ENCODE data around the gene CCNYL1. TPM values are rescaled to one million over a fixed set of nuclear protein-coding genes. Genes with fewer than 3 reads are reported as not detected.
A peak's percentile ranks its signal among the peaks of the same experiment; 100 is the strongest.
"Not testable (repeated sequence)": the region's sequence is repeated elsewhere in the genome, so short reads cannot be mapped to it uniquely, and the experiment has no call there.

CCNYL1 gene
- polyA plus RNA-seq, 1 donor from 2014 or later = 2.4 TPM

GRCh38 chr2:207719008-207719407 lies 7.6 kb downstream of the CCNYL1 start:
- H3K27me3 Mint-ChIP-seq = no peaks in the 10 kb centered on the region
- H3K36me3 Mint-ChIP-seq = no peaks in the 10 kb centered on the region
- H3K27ac Mint-ChIP-seq = no peak overlapping the region
- no peaks in the 10 kb centered on the region for H3K9me3 Mint-ChIP-seq
- no peak overlapping the region for H3K4me3 Mint-ChIP-seq
- H3K4me1 Mint-ChIP-seq = peaks cover 11 to 18% (median 12%) of the 10 kb centered on the region in 3 donors

GRCh38 chr2:207719655-207720054 lies 8.2 kb downstream of the CCNYL1 start:
- not testable (repeated sequence) for H3K27ac Mint-ChIP-seq, H3K4me3 Mint-ChIP-seq, H3K9me3 Mint-ChIP-seq, H3K36me3 Mint-ChIP-seq, H3K27me3 Mint-ChIP-seq
- H3K4me1 Mint-ChIP-seq = peaks cover 7 to 18% (median 12%) of the 10 kb centered on the region in 3 donors

- Mint-ChIP-seq H3K27me3 (no peaks in the 10 kb centered on the region), H3K4me1 (peaks cover 7 to 22% (median 17%) of the 10 kb centered on the region in 3 donors), H3K27ac (peak overlapping the region in 1 of 3 donors; percentile 68), H3K9me3 (no peaks in the 10 kb centered on the region), H3K4me3 (no peak overlapping the region), H3K36me3 (peaks cover 1% of the 10 kb centered on the region)
Observed at GRCh38 chr2:207720517-207721187, 9.2 kb downstream of the CCNYL1 start.

GRCh38 chr2:207722773-207723424 lies 11.5 kb downstream of the CCNYL1 start:
- Mint-ChIP-seq H3K4me3 (no peak overlapping the region), H3K36me3 (peaks cover 1% of the 10 kb centered on the region)

GRCh38 chr2:207723425-207723787 lies 12.0 kb downstream of the CCNYL1 start:
- H3K4me3 Mint-ChIP-seq, H3K27ac Mint-ChIP-seq, H3K36me3 Mint-ChIP-seq, H3K27me3 Mint-ChIP-seq, H3K9me3 Mint-ChIP-seq: not testable (repeated sequence)
- peaks cover 16 to 37% (median 35%) of the 10 kb centered on the region in 3 donors for H3K4me1 Mint-ChIP-seq

More at GRCh38 chr2:207722773-207723424, 11.5 kb downstream of the CCNYL1 start:
- H3K9me3 Mint-ChIP-seq = no peaks in the 10 kb centered on the region
- H3K4me1 Mint-ChIP-seq = peaks cover 14 to 37% (median 34%) of the 10 kb centered on the region in 3 donors
- H3K27me3 Mint-ChIP-seq = no peaks in the 10 kb centered on the region
- H3K27ac Mint-ChIP-seq = no peak overlapping the region

GRCh38 chr2:207724113-207724512 lies 12.7 kb downstream of the CCNYL1 start:
- no peaks in the 10 kb centered on the region for H3K9me3 Mint-ChIP-seq
- peaks cover 1% of the 10 kb centered on the region for H3K36me3 Mint-ChIP-seq
- H3K27ac Mint-ChIP-seq = peak overlapping the region in 1 of 3 donors; percentile 37
- H3K4me1 Mint-ChIP-seq = peaks cover 16 to 37% (median 35%) of the 10 kb centered on the region in 3 donors
- H3K4me3 Mint-ChIP-seq = no peak overlapping the region
- H3K27me3 Mint-ChIP-seq = no peaks in the 10 kb centered on the region

GRCh38 chr2:207725873-207726578 lies 14.6 kb downstream of the CCNYL1 start:
- H3K36me3 Mint-ChIP-seq = peaks cover 10% of the 10 kb centered on the region
- H3K9me3 Mint-ChIP-seq = no peaks in the 10 kb centered on the region
- H3K4me1 Mint-ChIP-seq = peaks cover 14 to 37% (median 34%) of the 10 kb centered on the region in 3 donors
- H3K27me3 Mint-ChIP-seq = no peaks in the 10 kb centered on the region
- no peak overlapping the region for H3K4me3 Mint-ChIP-seq
- H3K27ac Mint-ChIP-seq = peak overlapping the region in 1 of 3 donors; percentile 47

- H3K4me3 Mint-ChIP-seq = peak overlapping the region in 2 of 4 donors; percentile 33 to 70
- H3K9me3 Mint-ChIP-seq = no peaks in the 10 kb centered on the region
- peaks cover 10% of the 10 kb centered on the region for H3K36me3 Mint-ChIP-seq
- H3K27me3 Mint-ChIP-seq = no peaks in the 10 kb centered on the region
- H3K4me1 Mint-ChIP-seq = peaks cover 14 to 37% (median 34%) of the 10 kb centered on the region in 3 donors
- H3K27ac Mint-ChIP-seq = peak overlapping the region in 1 of 3 donors; percentile 12
Observed at GRCh38 chr2:207727261-207727660, 15.8 kb downstream of the CCNYL1 start.

- Mint-ChIP-seq H3K27ac (no peak overlapping the region), H3K9me3 (no peaks in the 10 kb centered on the region), H3K4me3 (no peak overlapping the region), H3K27me3 (no peaks in the 10 kb centered on the region), H3K4me1 (peaks cover 14 to 29% (median 27%) of the 10 kb centered on the region in 3 donors), H3K36me3 (peaks cover 10% of the 10 kb centered on the region)
Observed at GRCh38 chr2:207729465-207729998, 18.1 kb downstream of the CCNYL1 start.

- H3K4me3 Mint-ChIP-seq = no peak overlapping the region
- H3K36me3 Mint-ChIP-seq = peaks cover 9% of the 10 kb centered on the region
- H3K27me3 Mint-ChIP-seq = no peaks in the 10 kb centered on the region
- peaks cover 13 to 19% (median 18%) of the 10 kb centered on the region in 3 donors for H3K4me1 Mint-ChIP-seq
- no peaks in the 10 kb centered on the region for H3K9me3 Mint-ChIP-seq
- no peak overlapping the region for H3K27ac Mint-ChIP-seq
Observed at GRCh38 chr2:207731138-207731537, 19.7 kb downstream of the CCNYL1 start.

- H3K36me3 Mint-ChIP-seq = peaks cover 9% of the 10 kb centered on the region
- H3K27ac Mint-ChIP-seq = no peak overlapping the region
- H3K4me1 Mint-ChIP-seq = peaks cover 5 to 11% (median 7%) of the 10 kb centered on the region in 3 donors
- H3K27me3 Mint-ChIP-seq = no peaks in the 10 kb centered on the region
- no peak overlapping the region for H3K4me3 Mint-ChIP-seq
- no peaks in the 10 kb centered on the region for H3K9me3 Mint-ChIP-seq
Observed at GRCh38 chr2:207733597-207734240, 22.3 kb downstream of the CCNYL1 start.

- H3K27me3 Mint-ChIP-seq = no peaks in the 10 kb centered on the region
- H3K4me1 Mint-ChIP-seq = peaks cover 5 to 11% (median 7%) of the 10 kb centered on the region in 3 donors
- H3K9me3 Mint-ChIP-seq = no peaks in the 10 kb centered on the region
- H3K36me3 Mint-ChIP-seq = peaks cover 8% of the 10 kb centered on the region
- no peak overlapping the region for H3K4me3 Mint-ChIP-seq
- H3K27ac Mint-ChIP-seq = no peak overlapping the region
Observed at GRCh38 chr2:207734264-207734635, 22.8 kb downstream of the CCNYL1 start.

GRCh38 chr2:207734636-207735512 lies 23.4 kb downstream of the CCNYL1 start:
- Mint-ChIP-seq H3K4me1 (peaks cover 3 to 11% (median 6%) of the 10 kb centered on the region in 3 donors), H3K27me3 (no peaks in the 10 kb centered on the region), H3K4me3 (no peak overlapping the region), H3K36me3 (peaks cover 4% of the 10 kb centered on the region), H3K27ac (no peak overlapping the region), H3K9me3 (no peaks in the 10 kb centered on the region)

GRCh38 chr2:207735513-207735859 lies 24.0 kb downstream of the CCNYL1 start:
- not testable (repeated sequence) for H3K9me3 Mint-ChIP-seq, H3K27me3 Mint-ChIP-seq, H3K36me3 Mint-ChIP-seq, H3K4me3 Mint-ChIP-seq, H3K27ac Mint-ChIP-seq
- H3K4me1 Mint-ChIP-seq = peaks cover 3 to 11% (median 6%) of the 10 kb centered on the region in 3 donors
